Bronchial epithelial cell (primary cell): Measurements from ENCODE around the gene GRIP2. TPM values are rescaled to one million over a fixed set of nuclear protein-coding genes. Genes with fewer than 3 reads are reported as not detected.

Source experiments
- DNase-seq: peaks from one replicate; pipeline ENCODE4 v3.0.0-alpha.2; 2010; ENCODE audit warnings: low read depth
- FAIRE-seq: peaks from 2 replicates; lab custom pipeline; 2011; peaks lifted over from hg19 to GRCh38; lab: Jason Lieb, UNC
- H3K27me3 ChIP-seq: 2 replicates; pipeline ENCODE4 v1.5.1; 2011; ENCODE audit warnings: low read length; ENCODE audit not compliant: control insufficient read depth, insufficient read depth
- H3K36me3 ChIP-seq: 2 replicates; pipeline ENCODE4 v1.5.1; 2011; ENCODE audit warnings: low read length; ENCODE audit not compliant: control insufficient read depth, insufficient read depth
- H3K4me3 ChIP-seq: 2 replicates; pipeline ENCODE4 v1.5.1; 2011; ENCODE audit warnings: mild to moderate bottlenecking, low read depth, low read length, control low read depth
- CTCF ChIP-seq: IDR thresholded peaks from 2 replicates; pipeline ENCODE4 v1.5.1; 2011; ENCODE audit warnings: mild to moderate bottlenecking, moderate library complexity, low read length, control low read depth, inconsistent platforms; ENCODE audit not compliant: insufficient read depth, severe bottlenecking
- total RNA-seq: library from RNA; depleted of rRNA; stranded (reverse); fragments of >200 nt; gene quantifications from 2 replicates; pipeline ENCODE4 v1.2.1, GENCODE V29; 2014

GRIP2 gene
- total RNA-seq, 1 donor from 2014 or later: under 0.01 TPM

- no peak for FAIRE-seq
- no peak for DNase-seq
- no peak for TF ChIP-seq CTCF
- Histone ChIP-seq H3K4me3 (no peak overlapping the region), H3K27me3 (no peaks in the 10 kb centered on the region), H3K36me3 (peaks cover 2% of the 10 kb centered on the region)
These were observed 94.4 kb downstream of the GRIP2 start for GRCh38 chr3:14445773-14446172.

- Histone ChIP-seq H3K36me3 (peaks cover 2% of the 10 kb centered on the region), H3K4me3 (no peak overlapping the region), H3K27me3 (no peaks in the 10 kb centered on the region)
- FAIRE-seq: no peak
- no peak for DNase-seq
- TF ChIP-seq CTCF: no peak
These were observed 95.8 kb downstream of the GRIP2 start for GRCh38 chr3:14444380-14444779.

GRCh38 chr3:14441920-14442300 is 98.2 kb downstream of the GRIP2 start:
- Histone ChIP-seq H3K27me3 (no peaks in the 10 kb centered on the region), H3K36me3 (peaks cover 2% of the 10 kb centered on the region), H3K4me3 (no peak overlapping the region)
- FAIRE-seq: no peak
- TF ChIP-seq CTCF: no peak
- no peak for DNase-seq

GRCh38 chr3:14441240-14441919 is 98.8 kb downstream of the GRIP2 start:
- DNase-seq (no peak), FAIRE-seq (no peak)
- Histone ChIP-seq H3K36me3 (peaks cover 2% of the 10 kb centered on the region), H3K27me3 (no peaks in the 10 kb centered on the region), H3K4me3 (no peak overlapping the region)
- TF ChIP-seq CTCF: no peak

GRCh38 chr3:14440531-14441239 is 99.5 kb downstream of the GRIP2 start:
- no peaks in the 10 kb centered on the region for H3K27me3 ChIP-seq
- no peak overlapping the region for H3K4me3 ChIP-seq
- DNase-seq (no peak), FAIRE-seq (no peak)
- no peak for TF ChIP-seq CTCF
- no peaks in the 10 kb centered on the region for H3K36me3 ChIP-seq
